ENCODE data around the gene SMOC1.

The SMOC1 gene

GRCh38 chr14:69882915-69883314, 3.7 kb downstream of the SMOC1 start:
- no peak for DNase-seq (ENCODE audit: low read depth)

GRCh38 chr14:69886453-69887242, 7.4 kb downstream of the SMOC1 start:
- TF ChIP-seq MAX (IDR thresholded peaks at IDR 0.05; ENCODE audit: low read depth, low read length) (no peak), MYC (IDR thresholded peaks at IDR 0.05; ENCODE audit: low read depth, low read length) (no peak), CTCF (IDR thresholded peaks at IDR 0.05; ENCODE audit: low read depth, low read length) (no peak), POLR2A (IDR thresholded peaks at IDR 0.05; ENCODE audit: extremely low read depth, insufficient read length) (no peak)
- H3K4me3 ChIP-seq (ENCODE audit: low read depth, low read length): no peak overlapping the region
- DNase-seq (ENCODE audit: low read depth): no peak

More at GRCh38 chr14:69882915-69883314, 3.7 kb downstream of the SMOC1 start:
- no peak for TF ChIP-seq MAX (IDR thresholded peaks at IDR 0.05; ENCODE audit: low read depth, low read length)
- TF ChIP-seq CTCF (IDR thresholded peaks at IDR 0.05; ENCODE audit: low read depth, low read length): no peak
- TF ChIP-seq MYC (IDR thresholded peaks at IDR 0.05; ENCODE audit: low read depth, low read length): no peak
- H3K4me3 ChIP-seq (ENCODE audit: low read depth, low read length): no peak overlapping the region

GRCh38 chr14:69887740-69888657, 8.8 kb downstream of the SMOC1 start:
- no peak overlapping the region for H3K4me3 ChIP-seq (ENCODE audit: low read depth, low read length)
- TF ChIP-seq MAX (IDR thresholded peaks at IDR 0.05; ENCODE audit: low read depth, low read length) (no peak), MYC (IDR thresholded peaks at IDR 0.05; ENCODE audit: low read depth, low read length) (no peak), CTCF (IDR thresholded peaks at IDR 0.05; ENCODE audit: low read depth, low read length) (no peak), POLR2A (IDR thresholded peaks at IDR 0.05; ENCODE audit: extremely low read depth, insufficient read length) (no peak)
- DNase-seq (ENCODE audit: low read depth): no peak

GRCh38 chr14:69891422-69891821, 12.2 kb downstream of the SMOC1 start:
- DNase-seq (ENCODE audit: low read depth): no peak
- TF ChIP-seq CTCF (IDR thresholded peaks at IDR 0.05; ENCODE audit: low read depth, low read length) (no peak), MAX (IDR thresholded peaks at IDR 0.05; ENCODE audit: low read depth, low read length) (no peak), POLR2A (IDR thresholded peaks at IDR 0.05; ENCODE audit: extremely low read depth, insufficient read length) (no peak), MYC (IDR thresholded peaks at IDR 0.05; ENCODE audit: low read depth, low read length) (no peak)
- no peak overlapping the region for H3K4me3 ChIP-seq (ENCODE audit: low read depth, low read length)

GRCh38 chr14:69895109-69895508, 15.9 kb downstream of the SMOC1 start:
- no peak for DNase-seq (ENCODE audit: low read depth)
- no peak for TF ChIP-seq MYC (IDR thresholded peaks at IDR 0.05; ENCODE audit: low read depth, low read length)
- no peak for TF ChIP-seq CTCF (IDR thresholded peaks at IDR 0.05; ENCODE audit: low read depth, low read length)
- TF ChIP-seq MAX (IDR thresholded peaks at IDR 0.05; ENCODE audit: low read depth, low read length): no peak
- TF ChIP-seq POLR2A (IDR thresholded peaks at IDR 0.05; ENCODE audit: extremely low read depth, insufficient read length): no peak
- H3K4me3 ChIP-seq (ENCODE audit: low read depth, low read length): no peak overlapping the region
